ENCODE results near the gene COX7B2. TPM values are rescaled to one million over a fixed set of nuclear protein-coding genes. Genes with fewer than 3 reads are reported as not detected.

The COX7B2 gene
- polyA plus RNA-seq, 3 donors = not detected

GRCh38 chr4:46937493-46937892, 28.4 kb upstream of the COX7B2 start:
- H3K4me3 ChIP-seq (replicated peaks in 1 of 3; ENCODE audit: low read depth in 2 of 3, low read length in 3 of 3) = no peak overlapping the region
- peaks cover 0 to 7% of the 10 kb centered on the region in 2 donors for H3K27me3 ChIP-seq (ENCODE audit: control insufficient read depth in 2 of 2, insufficient read depth in 2 of 2, low read length in 2 of 2)
- Mint-ChIP-seq H3K27me3 (ENCODE audit: low read depth in 3 of 3) (peaks cover 3 to 9% (median 4%) of the 10 kb centered on the region in 3 donors), H3K36me3 (no peaks in the 10 kb centered on the region), H3K27ac (no peak overlapping the region), H3K4me1 (no peaks in the 10 kb centered on the region), H3K4me3 (no peak overlapping the region), H3K9me3 (no peaks in the 10 kb centered on the region)
- 60% methylated on average over 1 of the region's 1 CpG for WGBS (ENCODE audit: insufficient coverage)
- no peaks in the 10 kb centered on the region for H3K4me1 ChIP-seq (ENCODE audit: control insufficient read depth in 1 of 2, insufficient read depth in 2 of 2, low read length in 2 of 2)
- no peaks in the 10 kb centered on the region for H3K9me3 ChIP-seq (replicated peaks in 1 of 2; ENCODE audit: control insufficient read depth in 1 of 2, insufficient read depth in 1 of 2, low read length in 2 of 2)
- no peaks in the 10 kb centered on the region for H3K79me2 ChIP-seq (ENCODE audit: insufficient read depth, low read length)
- no peaks in the 10 kb centered on the region for H4K20me1 ChIP-seq (ENCODE audit: insufficient read depth, low read length)
- intact Hi-C loops (cut with micrococcal nuclease) = loop anchor here in 1 of 2 donors (10.0 kb wide), 1 partner anchor 447 kb away; no protein-coding TSS in a partner anchor
- H2AFZ ChIP-seq (ENCODE audit: insufficient read depth, low read depth, low read length, poor library complexity, severe bottlenecking) = no peak overlapping the region
- H3K4me2 ChIP-seq (replicated peaks; ENCODE audit: extremely low read depth, low read length, poor library complexity, severe bottlenecking) = no peak overlapping the region
- no peak overlapping the region for H3K9ac ChIP-seq (ENCODE audit: insufficient read depth, low read length, poor library complexity, severe bottlenecking)
- TF ChIP-seq CTCF (IDR thresholded peaks at IDR 0.05) = peak; percentile 33
- H3K36me3 ChIP-seq (replicated peaks in 1 of 2; ENCODE audit: control insufficient read depth in 1 of 2, insufficient read depth in 2 of 2, low read length in 2 of 2) = no peaks in the 10 kb centered on the region
- no peak for DNase-seq
- H3K27ac ChIP-seq (ENCODE audit: low read depth in 1 of 2, low read length in 2 of 2) = no peak overlapping the region

GRCh38 chr4:46934726-46935125, 25.7 kb upstream of the COX7B2 start:
- Mint-ChIP-seq H3K27me3 (ENCODE audit: low read depth in 3 of 3) (peaks cover 5 to 14% (median 9%) of the 10 kb centered on the region in 3 donors), H3K9me3 (no peaks in the 10 kb centered on the region), H3K36me3 (no peaks in the 10 kb centered on the region), H3K4me1 (no peaks in the 10 kb centered on the region), H3K4me3 (no peak overlapping the region), H3K27ac (no peak overlapping the region)
- no peaks in the 10 kb centered on the region for H3K9me3 ChIP-seq (replicated peaks in 1 of 2; ENCODE audit: control insufficient read depth in 1 of 2, insufficient read depth in 1 of 2, low read length in 2 of 2)
- no peaks in the 10 kb centered on the region for H3K79me2 ChIP-seq (ENCODE audit: insufficient read depth, low read length)
- H3K4me2 ChIP-seq (replicated peaks; ENCODE audit: extremely low read depth, low read length, poor library complexity, severe bottlenecking) = no peak overlapping the region
- no peaks in the 10 kb centered on the region for H4K20me1 ChIP-seq (ENCODE audit: insufficient read depth, low read length)
- H3K9ac ChIP-seq (ENCODE audit: insufficient read depth, low read length, poor library complexity, severe bottlenecking) = no peak overlapping the region
- no peaks in the 10 kb centered on the region for H3K36me3 ChIP-seq (replicated peaks in 1 of 2; ENCODE audit: control insufficient read depth in 1 of 2, insufficient read depth in 2 of 2, low read length in 2 of 2)
- peaks cover 0 to 8% of the 10 kb centered on the region in 2 donors for H3K27me3 ChIP-seq (ENCODE audit: control insufficient read depth in 2 of 2, insufficient read depth in 2 of 2, low read length in 2 of 2)
- TF ChIP-seq CTCF (IDR thresholded peaks at IDR 0.05) = no peak
- no peak overlapping the region for H2AFZ ChIP-seq (ENCODE audit: insufficient read depth, low read depth, low read length, poor library complexity, severe bottlenecking)
- DNase-seq = no peak
- H3K4me1 ChIP-seq (ENCODE audit: control insufficient read depth in 1 of 2, insufficient read depth in 2 of 2, low read length in 2 of 2) = no peaks in the 10 kb centered on the region
- intact Hi-C loops (cut with micrococcal nuclease) = loop anchor here in 1 of 2 donors (10.0 kb wide), 1 partner anchor 450 kb away; no protein-coding TSS in a partner anchor
- no peak overlapping the region for H3K27ac ChIP-seq (ENCODE audit: low read depth in 1 of 2, low read length in 2 of 2)
- no peak overlapping the region for H3K4me3 ChIP-seq (replicated peaks in 1 of 3; ENCODE audit: low read depth in 2 of 3, low read length in 3 of 3)
- WGBS (ENCODE audit: insufficient coverage) = no CpG with 5 or more reads among the region's 2 CpGs

Data from CD14-positive monocyte (primary cell).